HG03103 (cell line): ENCODE data around the gene EFHC1.

Source experiments
- ATAC-seq: cut with Tn5 transposase; IDR thresholded peaks from one replicate; pipeline ENCODE4 v1.9.1; 2021; ENCODE audit warnings: low read depth; ENCODE audit not compliant: unreplicated experiment

Gene EFHC1

GRCh38 chr6:52394251-52394666 is 25.9 kb upstream of the EFHC1 start:
- ATAC-seq: peak; percentile 37

GRCh38 chr6:52395969-52396368 is 24.2 kb upstream of the EFHC1 start:
- no peak for ATAC-seq

GRCh38 chr6:52399511-52400312 is 20.4 kb upstream of the EFHC1 start:
- no peak for ATAC-seq

- ATAC-seq: no peak
Observed at GRCh38 chr6:52400313-52401041, 19.7 kb upstream of the EFHC1 start.

GRCh38 chr6:52403086-52403485 is 17.1 kb upstream of the EFHC1 start:
- ATAC-seq: no peak

- no peak for ATAC-seq
Observed at GRCh38 chr6:52403627-52404026, 16.5 kb upstream of the EFHC1 start.

- no peak for ATAC-seq
Observed at GRCh38 chr6:52405243-52405642, 14.9 kb upstream of the EFHC1 start.

GRCh38 chr6:52407467-52407866 is 12.7 kb upstream of the EFHC1 start:
- no peak for ATAC-seq

GRCh38 chr6:52409499-52409898 is 10.6 kb upstream of the EFHC1 start:
- no peak for ATAC-seq

GRCh38 chr6:52410979-52411378 is 9.2 kb upstream of the EFHC1 start:
- ATAC-seq: no peak

- no peak for ATAC-seq
Observed at GRCh38 chr6:52411911-52412310, 8.2 kb upstream of the EFHC1 start.

GRCh38 chr6:52415333-52415732 is 4.8 kb upstream of the EFHC1 start:
- no peak for ATAC-seq

- no peak for ATAC-seq
Observed at GRCh38 chr6:52415917-52416628, 4.1 kb upstream of the EFHC1 start.

GRCh38 chr6:52416629-52417151 is 3.5 kb upstream of the EFHC1 start:
- no peak for ATAC-seq

GRCh38 chr6:52417675-52418111 is 2.4 kb upstream of the EFHC1 start:
- no peak for ATAC-seq

GRCh38 chr6:52418606-52419005 is 1.5 kb upstream of the EFHC1 start:
- ATAC-seq: no peak

- no peak for ATAC-seq
Observed at GRCh38 chr6:52420668-52421358, 671 bp downstream of the EFHC1 start.

GRCh38 chr6:52422156-52422555 is 2.0 kb downstream of the EFHC1 start:
- no peak for ATAC-seq

GRCh38 chr6:52423448-52423847 is 3.3 kb downstream of the EFHC1 start:
- no peak for ATAC-seq

- no peak for ATAC-seq
Observed at GRCh38 chr6:52423971-52424381, 3.8 kb downstream of the EFHC1 start.
